AG09309 (cell line): Measurements from ENCODE around the gene ZMIZ1.

ENCODE experiments used
- DNase-seq: peaks from one replicate; pipeline ENCODE4 v3.0.0-alpha.2; 2010; ENCODE audit warnings: low read depth
- H3K4me3 ChIP-seq: 2 replicates; pipeline ENCODE4 v1.5.1; 2011; ENCODE audit warnings: mild to moderate bottlenecking, low read depth, low read length, moderate library complexity; ENCODE audit not compliant: control insufficient read depth
- CTCF ChIP-seq: IDR thresholded peaks from 2 replicates; pipeline ENCODE4 v1.5.1; 2011; ENCODE audit warnings: mild to moderate bottlenecking, low read depth, low read length, inconsistent platforms; ENCODE audit not compliant: insufficient read depth, control insufficient read depth; ENCODE audit errors: missing control alignments

Gene ZMIZ1

DNA sequence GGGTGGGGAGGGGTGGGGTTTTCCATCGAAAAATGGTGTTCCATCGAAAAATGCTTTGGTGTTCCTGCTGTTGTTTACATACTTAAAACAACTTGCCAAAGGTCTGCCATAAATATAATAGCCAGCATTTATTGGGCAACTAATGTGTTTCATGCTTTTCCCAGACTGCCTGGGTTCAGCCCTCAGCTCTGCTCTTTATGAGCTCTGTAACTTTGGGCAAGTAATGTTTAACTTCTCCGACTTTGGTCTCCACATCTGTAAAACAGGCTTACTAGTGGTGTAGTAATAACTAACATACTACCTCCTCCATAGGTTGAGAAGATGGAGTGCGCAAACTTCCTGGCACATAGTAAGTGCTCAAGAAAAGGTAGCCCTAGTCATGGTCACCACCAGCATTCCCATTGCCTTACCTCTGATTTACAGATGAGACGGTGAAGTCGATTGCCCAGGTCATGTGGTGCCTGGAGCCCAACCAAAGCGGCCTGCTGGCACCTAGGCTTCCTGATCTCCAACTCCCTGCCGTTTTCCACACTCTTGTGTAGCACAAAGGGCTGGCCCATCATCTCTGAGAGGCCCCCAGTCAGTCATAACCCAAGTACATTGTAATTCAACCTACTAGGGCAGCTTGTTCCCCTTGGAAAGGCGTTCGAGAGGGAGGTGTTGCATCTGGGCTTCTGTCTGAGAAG is 8.9 kb downstream of the ZMIZ1 start:
- TF ChIP-seq CTCF, result no peak
- H3K4me3 ChIP-seq, result no peak overlapping the region
- no peak for DNase-seq

- DNase-seq, result no peak
These were observed 9.7 kb downstream of the ZMIZ1 start for GRCh38 chr10:79078367-79079053.

DNA sequence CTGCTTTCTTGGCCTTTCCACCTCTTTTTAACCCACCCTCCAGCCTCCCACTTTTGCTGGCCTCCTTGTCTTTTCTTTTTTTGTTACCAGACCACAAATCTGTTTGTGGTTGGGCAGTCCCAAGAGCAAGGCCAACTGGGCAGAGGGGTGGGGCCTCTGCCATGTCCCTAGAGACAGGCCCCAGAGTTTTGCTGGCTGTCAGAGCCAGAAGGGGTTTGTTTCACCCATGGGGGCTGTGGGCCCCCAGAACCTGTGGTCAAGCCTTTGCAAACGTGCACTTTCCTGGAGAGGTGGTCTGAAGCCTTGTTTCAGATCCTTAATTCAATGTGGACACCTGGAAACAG is 10.3 kb downstream of the ZMIZ1 start:
- no peak overlapping the region for H3K4me3 ChIP-seq
- no peak for TF ChIP-seq CTCF
- no peak for DNase-seq

More at GRCh38 chr10:79078367-79079053, 9.7 kb downstream of the ZMIZ1 start:
- TF ChIP-seq CTCF, result no peak
- no peak overlapping the region for H3K4me3 ChIP-seq

- no peak for TF ChIP-seq CTCF
- no peak overlapping the region for H3K4me3 ChIP-seq
- no peak for DNase-seq
These were observed 11.0 kb downstream of the ZMIZ1 start for GRCh38 chr10:79079490-79080355.

GRCh38 chr10:79081353-79082034 is 12.7 kb downstream of the ZMIZ1 start:
- peak; percentile 87 for DNase-seq
- H3K4me3 ChIP-seq, result no peak overlapping the region
- TF ChIP-seq CTCF, result peak; percentile 14

DNA sequence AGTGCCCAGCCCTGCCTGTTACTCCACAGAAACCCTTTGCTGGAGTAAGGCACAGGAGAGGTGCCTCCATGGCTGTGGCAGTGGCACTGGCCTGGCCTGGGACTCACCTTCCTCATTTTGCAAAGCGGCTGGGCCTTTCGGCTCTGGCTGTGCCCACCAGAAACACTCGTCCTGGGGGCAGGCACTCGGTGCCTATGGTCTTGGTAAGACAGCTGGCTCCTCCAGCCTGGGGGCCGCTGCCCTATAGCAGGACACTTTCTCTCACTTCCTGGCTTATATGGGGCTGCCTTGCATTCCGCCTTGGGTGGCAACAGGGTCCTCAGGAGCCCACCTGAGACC is 13.2 kb downstream of the ZMIZ1 start:
- no peak for DNase-seq
- no peak for TF ChIP-seq CTCF
- no peak overlapping the region for H3K4me3 ChIP-seq
